ENCODE results near the gene MEMO1. TPM values are rescaled to one million over a fixed set of nuclear protein-coding genes. Genes with fewer than 3 reads are reported as not detected.
"Not testable (repeated sequence)": the region's sequence is repeated elsewhere in the genome, so short reads cannot be mapped to it uniquely, and the experiment has no call there.

Gene MEMO1
- total RNA-seq, 1 experiment from 2014 or later: 64.5 TPM

- no peak for DNase-seq (ENCODE audit: low read depth)
Observed at GRCh38 chr2:31958140-31958717, 52.6 kb downstream of the MEMO1 start.

- no peak for DNase-seq (ENCODE audit: low read depth)
Observed at GRCh38 chr2:31957354-31958139, 53.3 kb downstream of the MEMO1 start.

GRCh38 chr2:31956934-31957333 lies 53.9 kb downstream of the MEMO1 start:
- not testable (repeated sequence) for DNase-seq (ENCODE audit: low read depth)

- DNase-seq (ENCODE audit: low read depth): no peak
Observed at GRCh38 chr2:31956312-31956711, 54.5 kb downstream of the MEMO1 start.

GRCh38 chr2:31953095-31953494 lies 57.7 kb downstream of the MEMO1 start:
- DNase-seq (ENCODE audit: low read depth): not testable (repeated sequence)

GRCh38 chr2:31950946-31951562 lies 59.8 kb downstream of the MEMO1 start:
- DNase-seq (ENCODE audit: low read depth): no peak

- DNase-seq (ENCODE audit: low read depth): no peak
Observed at GRCh38 chr2:31947871-31948270, 62.9 kb downstream of the MEMO1 start.

- no peak for DNase-seq (ENCODE audit: low read depth)
Observed at GRCh38 chr2:31946838-31947237, 64.0 kb downstream of the MEMO1 start.

- no peak for DNase-seq (ENCODE audit: low read depth)
Observed at GRCh38 chr2:31945572-31945935, 65.3 kb downstream of the MEMO1 start.

GRCh38 chr2:31944828-31945571 lies 65.8 kb downstream of the MEMO1 start:
- DNase-seq (ENCODE audit: low read depth): no peak

- no peak for DNase-seq (ENCODE audit: low read depth)
Observed at GRCh38 chr2:31943636-31944225, 67.1 kb downstream of the MEMO1 start.

GRCh38 chr2:31940920-31941319 lies 69.9 kb downstream of the MEMO1 start:
- no peak for DNase-seq (ENCODE audit: low read depth)

- DNase-seq (ENCODE audit: low read depth): no peak
Observed at GRCh38 chr2:31937741-31938140, 73.1 kb downstream of the MEMO1 start.

GRCh38 chr2:31935370-31935769 lies 75.4 kb downstream of the MEMO1 start:
- no peak for DNase-seq (ENCODE audit: low read depth)

- no peak for DNase-seq (ENCODE audit: low read depth)
Observed at GRCh38 chr2:31933066-31933465, 77.7 kb downstream of the MEMO1 start.

- no peak for DNase-seq (ENCODE audit: low read depth)
Observed at GRCh38 chr2:31932589-31932988, 78.2 kb downstream of the MEMO1 start.

GRCh38 chr2:31931916-31932315 lies 78.9 kb downstream of the MEMO1 start:
- DNase-seq (ENCODE audit: low read depth): no peak

- DNase-seq (ENCODE audit: low read depth): no peak
Observed at GRCh38 chr2:31925517-31925916, 85.3 kb downstream of the MEMO1 start.

- no peak for DNase-seq (ENCODE audit: low read depth)
Observed at GRCh38 chr2:31923662-31924061, 87.1 kb downstream of the MEMO1 start.

GRCh38 chr2:31922542-31923408 lies 88.0 kb downstream of the MEMO1 start:
- DNase-seq (ENCODE audit: low read depth): no peak

- DNase-seq (ENCODE audit: low read depth): no peak
Observed at GRCh38 chr2:31920962-31921361, 89.8 kb downstream of the MEMO1 start.

Measured in HT1080 (cell line).